ENCODE data around the gene COL26A1. TPM values are rescaled to one million over a fixed set of nuclear protein-coding genes. Genes with fewer than 3 reads are reported as not detected.

COL26A1 gene
- total RNA-seq, 2 experiments from 2014 or later = not detected

GRCh38 chr7:101377189-101377736 lies 14.6 kb downstream of the COL26A1 start:
- POLR2A ChIA-PET = no interaction called here
- no peak overlapping the region for H3K27ac Mint-ChIP-seq
- H3K4me3 Mint-ChIP-seq = no peak overlapping the region
- H3K9me3 Mint-ChIP-seq = no peaks in the 10 kb centered on the region
- H3K4me1 Mint-ChIP-seq = no peaks in the 10 kb centered on the region
- DNase-seq = no peak
- no peaks in the 10 kb centered on the region for H3K36me3 Mint-ChIP-seq (ENCODE audit: low read depth)
- CTCF ChIA-PET = no interaction called here
- peaks cover 13% of the 10 kb centered on the region for H3K27me3 Mint-ChIP-seq

- H3K27ac Mint-ChIP-seq = no peak overlapping the region
- CTCF ChIA-PET = no interaction called here
Measured at GRCh38 chr7:101378751-101379174, 16.1 kb downstream of the COL26A1 start.

GRCh38 chr7:101379302-101379701 lies 16.6 kb downstream of the COL26A1 start:
- Mint-ChIP-seq H3K36me3 (ENCODE audit: low read depth) (no peaks in the 10 kb centered on the region), H3K27me3 (peaks cover 2% of the 10 kb centered on the region), H3K27ac (no peak overlapping the region), H3K9me3 (no peaks in the 10 kb centered on the region), H3K4me3 (no peak overlapping the region), H3K4me1 (no peaks in the 10 kb centered on the region)
- POLR2A ChIA-PET = no interaction called here
- no peak for DNase-seq
- CTCF ChIA-PET = no interaction called here

More at GRCh38 chr7:101378751-101379174, 16.1 kb downstream of the COL26A1 start:
- POLR2A ChIA-PET = no interaction called here
- DNase-seq = no peak
- Mint-ChIP-seq H3K36me3 (ENCODE audit: low read depth) (no peaks in the 10 kb centered on the region), H3K9me3 (no peaks in the 10 kb centered on the region), H3K4me3 (no peak overlapping the region), H3K27me3 (peaks cover 4% of the 10 kb centered on the region), H3K4me1 (no peaks in the 10 kb centered on the region)

- Mint-ChIP-seq H3K27ac (no peak overlapping the region), H3K36me3 (ENCODE audit: low read depth) (no peaks in the 10 kb centered on the region), H3K9me3 (no peaks in the 10 kb centered on the region), H3K4me3 (no peak overlapping the region), H3K4me1 (peaks cover 2% of the 10 kb centered on the region), H3K27me3 (peaks cover 7% of the 10 kb centered on the region)
- DNase-seq = no peak
- POLR2A ChIA-PET = no interaction called here
- CTCF ChIA-PET = no interaction called here
Measured at GRCh38 chr7:101381549-101382111, 19.0 kb downstream of the COL26A1 start.

GRCh38 chr7:101382937-101383336 lies 20.3 kb downstream of the COL26A1 start:
- ChIA-PET POLR2A (interaction anchor here (0.6 kb wide), 1 partner anchor 627 kb away, joined by 3 read pairs; no protein-coding TSS in a partner anchor), CTCF (no interaction called here)
- no peak overlapping the region for H3K27ac Mint-ChIP-seq
- H3K4me3 Mint-ChIP-seq = no peak overlapping the region
- H3K9me3 Mint-ChIP-seq = no peaks in the 10 kb centered on the region
- DNase-seq = no peak
- H3K4me1 Mint-ChIP-seq = peaks cover 4% of the 10 kb centered on the region
- H3K36me3 Mint-ChIP-seq (ENCODE audit: low read depth) = no peaks in the 10 kb centered on the region
- peaks cover 9% of the 10 kb centered on the region for H3K27me3 Mint-ChIP-seq

GRCh38 chr7:101386177-101386557 lies 23.5 kb downstream of the COL26A1 start:
- Mint-ChIP-seq H3K4me1 (peaks cover 12% of the 10 kb centered on the region), H3K27ac (no peak overlapping the region), H3K4me3 (no peak overlapping the region), H3K27me3 (peaks cover 13% of the 10 kb centered on the region), H3K36me3 (ENCODE audit: low read depth) (no peaks in the 10 kb centered on the region), H3K9me3 (no peaks in the 10 kb centered on the region)
- POLR2A ChIA-PET = no interaction called here
- DNase-seq = no peak
- CTCF ChIA-PET = interaction anchor here (1.7 kb wide), 1 partner anchor 22 kb away, joined by 5 read pairs; no protein-coding TSS in a partner anchor

- CTCF ChIA-PET = interaction anchor here (1.7 kb wide), 1 partner anchor 22 kb away, joined by 5 read pairs; no protein-coding TSS in a partner anchor
- H3K27me3 Mint-ChIP-seq = peaks cover 13% of the 10 kb centered on the region
- H3K9me3 Mint-ChIP-seq = no peaks in the 10 kb centered on the region
- peaks cover 13% of the 10 kb centered on the region for H3K4me1 Mint-ChIP-seq
- DNase-seq = no peak
- H3K27ac Mint-ChIP-seq = no peak overlapping the region
- H3K4me3 Mint-ChIP-seq = no peak overlapping the region
- POLR2A ChIA-PET = no interaction called here
- H3K36me3 Mint-ChIP-seq (ENCODE audit: low read depth) = no peaks in the 10 kb centered on the region
Measured at GRCh38 chr7:101386558-101387231, 24.0 kb downstream of the COL26A1 start.

- Mint-ChIP-seq H3K27me3 (peaks cover 15% of the 10 kb centered on the region), H3K27ac (peak overlapping the region; percentile 66), H3K4me1 (peaks cover 17% of the 10 kb centered on the region), H3K36me3 (ENCODE audit: low read depth) (no peaks in the 10 kb centered on the region), H3K9me3 (no peaks in the 10 kb centered on the region), H3K4me3 (no peak overlapping the region)
- ChIA-PET CTCF (interaction anchor here (1.1 to 1.3 kb wide), 2 partner anchors 26 to 116 kb away, joined by 3 to 5 read pairs; no protein-coding TSS in a partner anchor), POLR2A (no interaction called here)
- peak; percentile 66 for DNase-seq
Measured at GRCh38 chr7:101390901-101391301, 28.2 kb downstream of the COL26A1 start.

GRCh38 chr7:101391991-101392390 lies 29.3 kb downstream of the COL26A1 start:
- no peak for DNase-seq
- POLR2A ChIA-PET = no interaction called here
- no peak overlapping the region for H3K27ac Mint-ChIP-seq
- H3K36me3 Mint-ChIP-seq (ENCODE audit: low read depth) = no peaks in the 10 kb centered on the region
- H3K4me3 Mint-ChIP-seq = no peak overlapping the region
- peaks cover 14% of the 10 kb centered on the region for H3K4me1 Mint-ChIP-seq
- H3K27me3 Mint-ChIP-seq = peaks cover 13% of the 10 kb centered on the region
- no peaks in the 10 kb centered on the region for H3K9me3 Mint-ChIP-seq
- CTCF ChIA-PET = interaction anchor here (1.1 kb wide), 1 partner anchor 28 kb away, joined by 3 read pairs; no protein-coding TSS in a partner anchor

- no peak overlapping the region for H3K4me3 Mint-ChIP-seq
- H3K27ac Mint-ChIP-seq = no peak overlapping the region
- DNase-seq = no peak
- no peaks in the 10 kb centered on the region for H3K36me3 Mint-ChIP-seq (ENCODE audit: low read depth)
- peaks cover 13% of the 10 kb centered on the region for H3K4me1 Mint-ChIP-seq
- POLR2A ChIA-PET = no interaction called here
- H3K9me3 Mint-ChIP-seq = no peaks in the 10 kb centered on the region
- H3K27me3 Mint-ChIP-seq = peaks cover 9% of the 10 kb centered on the region
- CTCF ChIA-PET = interaction anchor here (0.7 kb wide), 1 partner anchor 17 kb away, joined by 3 read pairs; no protein-coding TSS in a partner anchor
Measured at GRCh38 chr7:101393865-101394264, 31.2 kb downstream of the COL26A1 start.

- peaks cover 13% of the 10 kb centered on the region for H3K4me1 Mint-ChIP-seq
- POLR2A ChIA-PET = no interaction called here
- CTCF ChIA-PET = interaction anchor here (0.8 kb wide), 1 partner anchor 31 kb away, joined by 3 read pairs; no protein-coding TSS in a partner anchor
- H3K4me3 Mint-ChIP-seq = no peak overlapping the region
- H3K27ac Mint-ChIP-seq = no peak overlapping the region
- H3K9me3 Mint-ChIP-seq = no peaks in the 10 kb centered on the region
- H3K36me3 Mint-ChIP-seq (ENCODE audit: low read depth) = no peaks in the 10 kb centered on the region
- H3K27me3 Mint-ChIP-seq = peaks cover 10% of the 10 kb centered on the region
- no peak for DNase-seq
Measured at GRCh38 chr7:101395376-101395775, 32.7 kb downstream of the COL26A1 start.

- H3K36me3 Mint-ChIP-seq (ENCODE audit: low read depth) = no peaks in the 10 kb centered on the region
- H3K27me3 Mint-ChIP-seq = peaks cover 11% of the 10 kb centered on the region
- H3K4me3 Mint-ChIP-seq = no peak overlapping the region
- POLR2A ChIA-PET = no interaction called here
- H3K9me3 Mint-ChIP-seq = no peaks in the 10 kb centered on the region
- CTCF ChIA-PET = interaction anchor here (1.4 kb wide), 1 partner anchor 13 kb away, joined by 4 read pairs; no protein-coding TSS in a partner anchor
- no peak overlapping the region for H3K27ac Mint-ChIP-seq
- no peaks in the 10 kb centered on the region for H3K4me1 Mint-ChIP-seq
- no peak for DNase-seq
Measured at GRCh38 chr7:101397243-101397642, 34.6 kb downstream of the COL26A1 start.

GRCh38 chr7:101397770-101398324 lies 35.2 kb downstream of the COL26A1 start:
- no peaks in the 10 kb centered on the region for H3K36me3 Mint-ChIP-seq (ENCODE audit: low read depth)
- CTCF ChIA-PET = interaction anchor here (1.4 kb wide), 1 partner anchor 13 kb away, joined by 4 read pairs; no protein-coding TSS in a partner anchor
- peaks cover 11% of the 10 kb centered on the region for H3K27me3 Mint-ChIP-seq
- POLR2A ChIA-PET = interaction anchor here (0.8 kb wide), 1 partner anchor 45 kb away, joined by 3 read pairs; no protein-coding TSS in a partner anchor
- no peaks in the 10 kb centered on the region for H3K4me1 Mint-ChIP-seq
- DNase-seq = no peak
- no peaks in the 10 kb centered on the region for H3K9me3 Mint-ChIP-seq
- no peak overlapping the region for H3K27ac Mint-ChIP-seq
- H3K4me3 Mint-ChIP-seq = no peak overlapping the region

All from activated CD4-positive, alpha-beta memory T cell treated with anti-CD3 and anti-CD28 coated beads, Interleukin-2, amount 10 ng/mL, durations not matched to agents 7 days and 5 days (primary cell).